GM12878 (cell line): ENCODE data around the gene TNFRSF14. TPM values are rescaled to one million over a fixed set of nuclear protein-coding genes. Genes with fewer than 3 reads are reported as not detected.

Experiments used
- BACH1 ChIP-seq: fragments of 450-650 bp; IDR thresholded peaks from 2 replicates; pipeline ENCODE4 v1.6.1; 2017; ENCODE audit warnings: mild to moderate bottlenecking, borderline replicate concordance
- BMI1 ChIP-seq: fragments of 450-650 bp; IDR thresholded peaks from 2 replicates; pipeline ENCODE4 v1.6.1; 2016; ENCODE audit warnings: mild to moderate bottlenecking, moderate library complexity, borderline replicate concordance
- BRCA1 ChIP-seq: IDR thresholded peaks from 2 replicates; pipeline ENCODE4 v1.6.1; 2011; ENCODE audit warnings: low read depth, low read length, improper control_type of control experiment
- ETV6 ChIP-seq, 2 experiments: fragments of 450-650 bp in 1 of 2; IDR thresholded peaks in 1 of 2; conservative IDR thresholded peaks in 1 of 2; 2 replicates each; pipeline ENCODE4 v1.6.1; 2014; ENCODE audit warnings: antibody characterized with exemption in 1 of 2, borderline replicate concordance in 1 of 2, low read depth in 1 of 2, mild to moderate bottlenecking in 1 of 2, moderate library complexity in 1 of 2
- GABPA ChIP-seq: IDR thresholded peaks from 2 replicates; pipeline ENCODE4 v1.6.1; 2014; ENCODE audit warnings: antibody characterized with exemption, low read depth, mild to moderate bottlenecking, inconsistent platforms
- RBBP5 ChIP-seq: fragments of 200-600 bp; sonication (generic); conservative IDR thresholded peaks from 2 replicates; pipeline ENCODE4 v1.6.1; 2016
- STAT3 ChIP-seq: IDR thresholded peaks from 2 replicates; pipeline ENCODE4 v1.6.1; 2011; ENCODE audit warnings: low read depth, low read length, improper control_type of control experiment
- ZNF24 ChIP-seq: fragments of 450-650 bp; IDR thresholded peaks from 2 replicates; pipeline ENCODE4 v1.6.1; 2017; ENCODE audit warnings: antibody characterized with exemption, mild to moderate bottlenecking
- polyA plus RNA-seq, 11 experiments: library from polyadenylated mRNA; depleted of rRNA in 4 of 11; unstranded in 6 of 11; stranded (reverse) in 5 of 11; fragments of >200 nt; fragmentation: Nextera tagmentation in 4 of 11; fragmentation: Illumina TruSeq in 1 of 11; extraction: Ambion mirVana in 4 of 11; extraction: Trizol in 1 of 11; gene quantifications; 1 replicate in 1 of 11; 2 replicates in 10 of 11; pipeline versions ENCODE4 v1.2.1 to v1.2.3, GENCODE V29; 2011 to 2016; ENCODE audit warnings: inconsistent platforms in 2 of 11, missing spikeins in 2 of 11, low read depth in 1 of 11
- total RNA-seq, 4 experiments: library from RNA; depleted of rRNA in 3 of 4; stranded (reverse); fragments of >200 nt in 3 of 4; fragmentation: Illumina TruSeq in 1 of 4; extraction: Trizol in 1 of 4; gene quantifications; 2 replicates each; pipeline versions ENCODE4 v1.2.1 to v1.2.3, GENCODE V29; 2013 to 2021
- TF ChIP-seq, protein P1 (sequence below): fragments of 450-650 bp; formaldehyde crosslinking; IDR thresholded peaks from 2 replicates; pipeline ENCODE4 v1.4.0; 2022; ENCODE audit warnings: mild to moderate bottlenecking, moderate library complexity

The TNFRSF14 gene
- total and polyA plus RNA-seq, 10 of the 15 experiments (the other 5 are each of a cell fraction or from before 2014, with no cell fraction given): 0.43 to 114 (median 41.5) TPM

DNA sequence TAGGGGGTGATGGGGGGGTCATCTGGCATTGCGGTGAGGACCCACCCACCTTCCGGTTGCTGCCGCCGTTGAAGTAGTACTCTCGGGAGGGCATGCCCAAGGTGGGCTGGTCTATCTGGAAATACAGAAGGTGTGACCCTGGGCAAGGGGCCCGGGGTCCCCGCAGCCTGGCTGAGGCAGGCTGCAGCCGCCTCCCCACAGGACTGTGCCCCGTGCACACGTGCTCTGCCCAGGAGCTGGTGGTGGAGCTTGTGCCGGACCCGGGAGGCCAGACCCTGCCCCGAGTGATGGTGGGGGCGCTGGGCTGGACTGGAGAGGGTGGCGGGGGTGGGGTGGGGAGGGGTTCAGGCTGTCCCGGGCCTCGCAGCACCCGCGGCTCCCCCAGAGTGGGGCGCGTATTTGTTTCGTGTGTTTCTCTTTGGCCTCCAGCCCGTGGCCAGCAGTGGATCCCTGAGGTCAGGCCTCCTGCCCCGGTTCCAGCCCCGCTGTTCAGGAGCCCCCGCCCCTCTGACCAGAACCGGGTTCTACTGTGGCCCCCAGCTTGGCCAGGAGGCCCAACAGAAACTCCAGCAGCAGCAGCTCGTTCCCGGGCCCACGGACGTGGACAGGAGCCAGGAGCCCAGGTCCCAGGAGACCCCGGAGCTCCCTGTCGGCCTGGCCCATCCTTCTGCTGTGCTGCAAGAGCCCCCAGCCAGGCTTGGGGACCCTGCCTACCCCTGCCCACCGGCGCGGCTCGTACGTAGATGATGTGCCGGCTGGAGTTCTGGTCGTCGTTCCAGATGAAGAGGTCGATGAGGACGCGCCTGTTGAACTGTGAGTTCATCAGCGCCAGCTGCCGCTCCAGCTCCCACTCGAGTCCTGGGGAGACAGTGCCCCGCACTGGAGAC, 49.6 kb downstream of the TNFRSF14 start (continued):
- TF ChIP-seq ETV6 (conservative IDR thresholded peaks at IDR 0.05 in 1 of 2, IDR thresholded peaks at IDR 0.05 in 1 of 2; ENCODE audit: borderline replicate concordance in 1 of 2, low read depth in 1 of 2): no peak
- no peak for TF ChIP-seq GABPA
- TF ChIP-seq BRCA1: no peak
- TF ChIP-seq STAT3: no peak
- TF ChIP-seq RBBP5: no peak
- no peak for TF ChIP-seq BACH1
- no peak for TF ChIP-seq BMI1
- TF ChIP-seq ZNF24: no peak
- TF ChIP-seq, protein P1, sequence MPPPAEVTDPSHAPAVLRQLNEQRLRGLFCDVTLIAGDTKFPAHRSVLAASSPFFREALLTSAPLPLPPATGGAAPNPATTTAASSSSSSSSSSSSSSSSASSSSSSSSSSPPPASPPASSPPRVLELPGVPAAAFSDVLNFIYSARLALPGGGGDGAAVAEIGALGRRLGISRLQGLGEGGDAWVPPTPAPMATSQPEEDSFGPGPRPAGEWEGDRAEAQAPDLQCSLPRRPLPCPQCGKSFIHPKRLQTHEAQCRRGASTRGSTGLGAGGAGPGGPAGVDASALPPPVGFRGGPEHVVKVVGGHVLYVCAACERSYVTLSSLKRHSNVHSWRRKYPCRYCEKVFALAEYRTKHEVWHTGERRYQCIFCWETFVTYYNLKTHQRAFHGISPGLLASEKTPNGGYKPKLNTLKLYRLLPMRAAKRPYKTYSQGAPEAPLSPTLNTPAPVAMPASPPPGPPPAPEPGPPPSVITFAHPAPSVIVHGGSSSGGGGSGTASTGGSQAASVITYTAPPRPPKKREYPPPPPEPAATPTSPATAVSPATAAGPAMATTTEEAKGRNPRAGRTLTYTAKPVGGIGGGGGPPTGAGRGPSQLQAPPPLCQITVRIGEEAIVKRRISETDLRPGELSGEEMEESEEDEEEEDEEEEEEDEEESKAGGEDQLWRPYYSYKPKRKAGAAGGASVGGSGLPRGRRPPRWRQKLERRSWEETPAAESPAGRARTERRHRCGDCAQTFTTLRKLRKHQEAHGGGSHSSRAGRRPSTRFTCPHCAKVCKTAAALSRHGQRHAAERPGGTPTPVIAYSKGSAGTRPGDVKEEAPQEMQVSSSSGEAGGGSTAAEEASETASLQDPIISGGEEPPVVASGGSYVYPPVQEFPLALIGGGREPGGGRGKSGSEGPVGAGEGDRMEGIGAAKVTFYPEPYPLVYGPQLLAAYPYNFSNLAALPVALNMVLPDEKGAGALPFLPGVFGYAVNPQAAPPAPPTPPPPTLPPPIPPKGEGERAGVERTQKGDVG (CRISPR knock-in tag): no peak
- TF ChIP-seq, all 136 proteins: peak for 0
